ENCODE measurements around the gene CYBB.
A peak's percentile ranks its signal among the peaks of the same experiment; 100 is the strongest.

Gene CYBB

GRCh38 chrX:37786624-37787422 lies 7.0 kb downstream of the CYBB start:
- peak; percentile 3 for DNase-seq

- DNase-seq, result peak; percentile 70
Observed at GRCh38 chrX:37787423-37787869, 7.6 kb downstream of the CYBB start.

GRCh38 chrX:37796310-37796709 lies 16.5 kb downstream of the CYBB start:
- no peak for DNase-seq

- DNase-seq, result peak; percentile 73
Observed at GRCh38 chrX:37796805-37797204, 16.9 kb downstream of the CYBB start.

- DNase-seq, result no peak
Observed at GRCh38 chrX:37799936-37800335, 20.1 kb downstream of the CYBB start.

GRCh38 chrX:37800717-37801116 lies 20.9 kb downstream of the CYBB start:
- DNase-seq, result peak; percentile 12

GRCh38 chrX:37802028-37802427 lies 22.2 kb downstream of the CYBB start:
- peak; percentile 64 for DNase-seq

- no peak for DNase-seq
Observed at GRCh38 chrX:37803057-37803456, 23.2 kb downstream of the CYBB start.

GRCh38 chrX:37809970-37810369 lies 30.1 kb downstream of the CYBB start:
- no peak for DNase-seq

- peak; percentile 10 for DNase-seq
Observed at GRCh38 chrX:37812110-37812509, 32.3 kb downstream of the CYBB start.

GRCh38 chrX:37813570-37813969 lies 33.7 kb downstream of the CYBB start:
- DNase-seq, result no peak

GRCh38 chrX:37815366-37815765 lies 35.5 kb downstream of the CYBB start:
- DNase-seq, result no peak

- DNase-seq, result no peak
Observed at GRCh38 chrX:37816766-37817165, 36.9 kb downstream of the CYBB start.

- no peak for DNase-seq
Observed at GRCh38 chrX:37817176-37817575, 37.3 kb downstream of the CYBB start.

GRCh38 chrX:37817579-37817978 lies 37.7 kb downstream of the CYBB start:
- no peak for DNase-seq

GRCh38 chrX:37818031-37818430 lies 38.2 kb downstream of the CYBB start:
- peak; percentile 32 for DNase-seq

- no peak for DNase-seq
Observed at GRCh38 chrX:37820646-37821045, 40.8 kb downstream of the CYBB start.

- no peak for DNase-seq
Observed at GRCh38 chrX:37824491-37825214, 44.8 kb downstream of the CYBB start.

GRCh38 chrX:37825215-37825842 lies 45.5 kb downstream of the CYBB start:
- DNase-seq, result no peak

- no peak for DNase-seq
Observed at GRCh38 chrX:37829721-37830120, 49.9 kb downstream of the CYBB start.

- DNase-seq, result no peak
Observed at GRCh38 chrX:37830371-37830770, 50.5 kb downstream of the CYBB start.

- DNase-seq, result no peak
Observed at GRCh38 chrX:37834937-37835336, 55.1 kb downstream of the CYBB start.

GRCh38 chrX:37840931-37841330 lies 61.1 kb downstream of the CYBB start:
- no peak for DNase-seq

GRCh38 chrX:37844622-37845021 lies 64.8 kb downstream of the CYBB start:
- no peak for DNase-seq

Measured in GF-D8 (cell line).